Stimulated activated CD8-positive, alpha-beta memory T cell treated with anti-CD3 and anti-CD28 coated beads, Interleukin-15, amount 100 ng/mL, for 4 hours (primary cell): Measurements from ENCODE around the gene AGRN.

ENCODE experiments used
- DNase-seq, 2 donors: peaks; one replicate each; pipeline ENCODE4 v3.0.0-alpha.2; 2020; ENCODE audit warnings: low read depth in 2 of 2

AGRN gene

GRCh38 chr1:1038694-1039093 is 18.8 kb downstream of the AGRN start:
- no peak for DNase-seq

- no peak for DNase-seq
Observed at GRCh38 chr1:1039145-1039910, 19.4 kb downstream of the AGRN start.

GRCh38 chr1:1040004-1040991 is 20.4 kb downstream of the AGRN start:
- DNase-seq: peak; percentile 48 to 58

GRCh38 chr1:1041092-1041523 is 21.2 kb downstream of the AGRN start:
- DNase-seq: no peak

GRCh38 chr1:1041873-1042272 is 22.0 kb downstream of the AGRN start:
- no peak for DNase-seq

- DNase-seq: no peak
Observed at GRCh38 chr1:1042835-1043234, 22.9 kb downstream of the AGRN start.

- no peak for DNase-seq
Observed at GRCh38 chr1:1043411-1043810, 23.5 kb downstream of the AGRN start.

GRCh38 chr1:1043921-1044320 is 24.0 kb downstream of the AGRN start:
- DNase-seq: no peak

- DNase-seq: no peak
Observed at GRCh38 chr1:1044455-1045078, 24.6 kb downstream of the AGRN start.

- no peak for DNase-seq
Observed at GRCh38 chr1:1045129-1045528, 25.2 kb downstream of the AGRN start.

- no peak for DNase-seq
Observed at GRCh38 chr1:1046243-1046642, 26.3 kb downstream of the AGRN start.

GRCh38 chr1:1046767-1047166 is 26.8 kb downstream of the AGRN start:
- no peak for DNase-seq

- DNase-seq: no peak
Observed at GRCh38 chr1:1047407-1047806, 27.5 kb downstream of the AGRN start.

GRCh38 chr1:1047963-1048362 is 28.0 kb downstream of the AGRN start:
- DNase-seq: no peak

- no peak for DNase-seq
Observed at GRCh38 chr1:1048765-1049164, 28.8 kb downstream of the AGRN start.

- no peak for DNase-seq
Observed at GRCh38 chr1:1049318-1050165, 29.6 kb downstream of the AGRN start.

GRCh38 chr1:1050577-1051052 is 30.7 kb downstream of the AGRN start:
- no peak for DNase-seq

GRCh38 chr1:1051127-1051810 is 31.3 kb downstream of the AGRN start:
- no peak for DNase-seq

GRCh38 chr1:1052003-1052840 is 32.3 kb downstream of the AGRN start:
- no peak for DNase-seq

- no peak for DNase-seq
Observed at GRCh38 chr1:1053022-1053421, 33.1 kb downstream of the AGRN start.
